PC-3 (cell line): ENCODE data around the gene OPRL1. TPM values are rescaled to one million over a fixed set of nuclear protein-coding genes. Genes with fewer than 3 reads are reported as not detected.

Source experiments
- ATAC-seq: fragments of 200-7000 bp; cut with Tn5 transposase; 2 replicates; pipeline ENCODE4 v1.9.1; 2020; ENCODE audit warnings: mild to moderate bottlenecking, moderate library complexity
- BruUV-seq: library from RNA; stranded (reverse); fragments of 400-500 nt; replicated peaks from 2 replicates; lab custom pipeline; 2021; lab: Mats Ljungman, UMichigan
- CTCF ChIA-PET: fragments of 300-600 bp; sonication (Branson Sonifier 250); formaldehyde crosslinking; loops from one replicate; lab custom pipeline; 2022; ENCODE audit warnings: antibody characterized with exemption; lab: Charles Lee
- POLR2A ChIA-PET: fragments of 300-600 bp; sonication (Branson Sonifier 250); formaldehyde crosslinking; loops from one replicate; lab custom pipeline; 2022; ENCODE audit warnings: antibody characterized with exemption; ENCODE audit not compliant: unreplicated experiment; lab: Charles Lee
- DNase-seq: peaks from one replicate; pipeline ENCODE4 v3.0.0-alpha.2; 2015
- H2AFZ ChIP-seq: fragments of 300-600 bp; sonication (generic); 2 replicates; pipeline ENCODE4 v1.6.0; 2016; ENCODE audit warnings: antibody characterized with exemption, low read length
- H3F3A ChIP-seq: fragments of 300-600 bp; sonication (generic); one replicate; pipeline ENCODE4 v1.6.0; 2017; ENCODE audit warnings: antibody characterized with exemption, low read length, control low read depth, mild to moderate bottlenecking; ENCODE audit not compliant: unreplicated experiment
- H3K27ac ChIP-seq: fragments of 300-600 bp; sonication (generic); 2 replicates; pipeline ENCODE4 v1.5.1; 2016; ENCODE audit warnings: mild to moderate bottlenecking, low read length
- H3K27me3 ChIP-seq: fragments of 300-600 bp; sonication (generic); 2 replicates; pipeline ENCODE4 v1.6.1; 2016; ENCODE audit warnings: low read length, mixed read lengths
- H3K36me3 ChIP-seq: fragments of 300-600 bp; sonication (generic); 2 replicates; pipeline ENCODE4 v1.6.1; 2016; ENCODE audit warnings: low read depth, mixed run types, low read length, mixed read lengths
- H3K4me1 ChIP-seq: fragments of 300-600 bp; sonication (generic); 2 replicates; pipeline ENCODE4 v1.5.1; 2016; ENCODE audit warnings: low read length; ENCODE audit not compliant: insufficient read depth
- H3K4me2 ChIP-seq: fragments of 300-600 bp; sonication (generic); 2 replicates; pipeline ENCODE4 v1.6.0; 2016; ENCODE audit warnings: low read length
- H3K4me3 ChIP-seq: fragments of 300-600 bp; sonication (generic); 2 replicates; pipeline ENCODE4 v1.5.1; 2016; ENCODE audit warnings: mild to moderate bottlenecking, low read length, mixed read lengths
- H3K79me2 ChIP-seq: fragments of 300-600 bp; sonication (generic); 2 replicates; pipeline ENCODE4 v1.6.1; 2017; ENCODE audit warnings: low read length, mixed read lengths
- H3K9ac ChIP-seq: fragments of 300-600 bp; sonication (generic); 2 replicates; pipeline ENCODE4 v1.6.0; 2016; ENCODE audit warnings: mild to moderate bottlenecking, low read length
- H3K9me2 ChIP-seq: fragments of 300-600 bp; sonication (generic); replicated peaks from 2 replicates; pipeline ENCODE4 v1.6.1; 2016; ENCODE audit warnings: mixed run types, low read length, mixed read lengths
- H3K9me3 ChIP-seq: fragments of 300-600 bp; sonication (generic); 2 replicates; pipeline ENCODE4 v1.6.1; 2016; ENCODE audit warnings: low read length, mixed read lengths
- H4K20me1 ChIP-seq: fragments of 300-600 bp; sonication (generic); 2 replicates; pipeline ENCODE4 v1.6.1; 2016; ENCODE audit warnings: low read length, mixed read lengths
- CTCF ChIP-seq: fragments of 300-600 bp; sonication (generic); conservative IDR thresholded peaks from 2 replicates; pipeline ENCODE4 v1.5.1; 2017; ENCODE audit warnings: antibody characterized with exemption, low read depth, mild to moderate bottlenecking, low read length
- EZH2 ChIP-seq: fragments of 300-600 bp; sonication (generic); IDR thresholded peaks from one replicate; pipeline ENCODE4 v1.6.1; 2017; ENCODE audit warnings: antibody characterized with exemption, mild to moderate bottlenecking, low read length; ENCODE audit not compliant: unreplicated experiment
- EZH2phosphoT487 ChIP-seq: fragments of 300-600 bp; sonication (generic); IDR thresholded peaks from 2 replicates; pipeline ENCODE4 v1.6.1; 2018; ENCODE audit warnings: mild to moderate bottlenecking, antibody characterized with exemption, low read length, borderline replicate concordance
- intact Hi-C: fragments of 100-400 bp; cut with micrococcal nuclease; formaldehyde crosslinking; loops from 2 replicates; pipeline ENCODE4 v1.9.0; 2023
- total RNA-seq: library from RNA; depleted of rRNA; stranded (reverse); fragments of >200 nt; gene quantifications from 2 replicates; pipeline ENCODE4 v1.2.3, GENCODE V29; 2014

Gene OPRL1
- total RNA-seq, 1 experiment from 2014 or later = 5.6 TPM

DNA sequence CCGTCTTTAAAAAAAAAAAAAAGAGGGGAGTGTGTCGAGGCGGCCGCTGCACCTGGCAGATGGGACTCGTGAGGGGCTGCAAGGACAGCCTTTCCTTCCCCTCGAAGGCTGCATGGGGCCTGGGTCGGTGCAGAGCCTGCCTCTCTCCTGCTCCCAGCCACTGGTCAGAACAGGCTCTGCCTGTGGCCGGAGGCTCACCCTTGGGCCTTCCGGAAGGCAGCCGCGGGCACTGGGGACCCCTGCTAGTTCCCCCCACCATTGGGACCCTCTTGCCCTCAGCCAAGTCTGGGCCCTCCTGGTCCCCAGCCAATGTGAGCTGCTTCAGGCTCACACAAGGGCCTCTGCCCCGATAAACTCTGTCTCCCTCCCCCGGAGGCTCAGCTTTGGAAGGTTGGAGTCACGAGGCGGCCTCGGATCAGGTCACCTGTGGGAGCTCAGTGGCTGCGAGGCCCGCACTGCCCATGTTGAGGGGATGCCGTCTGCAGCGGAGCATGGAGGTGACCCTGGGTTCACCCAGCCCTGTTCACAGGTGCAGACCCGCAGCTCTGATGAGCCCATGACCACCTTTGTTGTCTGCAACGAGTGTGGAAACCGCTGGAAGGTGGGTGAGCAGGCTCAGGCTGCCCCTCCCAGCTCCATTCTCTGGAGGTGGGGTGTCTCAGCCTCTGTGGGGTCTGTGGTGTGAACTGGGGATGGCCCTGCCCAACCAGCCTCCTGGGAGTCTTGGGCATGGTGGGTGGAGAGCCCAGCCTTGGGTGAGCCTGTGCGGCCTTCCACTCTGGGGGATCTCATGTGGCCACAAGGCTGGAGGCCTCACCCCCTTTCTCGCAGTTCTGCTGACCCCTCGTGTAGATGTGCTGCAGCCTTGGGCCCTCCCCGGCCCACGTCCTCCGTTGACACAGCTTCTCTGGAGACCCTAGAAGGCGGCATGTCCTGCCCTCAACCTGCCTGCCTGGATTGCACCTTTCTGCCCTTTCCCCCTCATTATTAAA, 8.2 kb upstream of the OPRL1 start:
- TF ChIP-seq EZH2 (no peak), CTCF (no peak), EZH2phosphoT487 (no peak)
- no peaks in the 10 kb centered on the region for H3K9me3 ChIP-seq
- ChIA-PET CTCF (no interaction called here), POLR2A (no interaction called here)
- H3K9me2 ChIP-seq = no peaks in the 10 kb centered on the region
- H3K4me1 ChIP-seq = no peaks in the 10 kb centered on the region
- intact Hi-C loops = no loop called here
- H3F3A ChIP-seq = no peaks in the 10 kb centered on the region
- H3K36me3 ChIP-seq = no peaks in the 10 kb centered on the region
- BruUV-seq = TSS peak; percentile 17
- H3K79me2 ChIP-seq = no peaks in the 10 kb centered on the region
- no peak overlapping the region for H2AFZ ChIP-seq
- no peak overlapping the region for H3K4me2 ChIP-seq
- H3K4me3 ChIP-seq = no peak overlapping the region
- no peaks in the 10 kb centered on the region for H4K20me1 ChIP-seq
- H3K27ac ChIP-seq = no peak overlapping the region
- ATAC-seq (no peak), DNase-seq (no peak)
- H3K27me3 ChIP-seq = no peaks in the 10 kb centered on the region
- no peak overlapping the region for H3K9ac ChIP-seq

DNA sequence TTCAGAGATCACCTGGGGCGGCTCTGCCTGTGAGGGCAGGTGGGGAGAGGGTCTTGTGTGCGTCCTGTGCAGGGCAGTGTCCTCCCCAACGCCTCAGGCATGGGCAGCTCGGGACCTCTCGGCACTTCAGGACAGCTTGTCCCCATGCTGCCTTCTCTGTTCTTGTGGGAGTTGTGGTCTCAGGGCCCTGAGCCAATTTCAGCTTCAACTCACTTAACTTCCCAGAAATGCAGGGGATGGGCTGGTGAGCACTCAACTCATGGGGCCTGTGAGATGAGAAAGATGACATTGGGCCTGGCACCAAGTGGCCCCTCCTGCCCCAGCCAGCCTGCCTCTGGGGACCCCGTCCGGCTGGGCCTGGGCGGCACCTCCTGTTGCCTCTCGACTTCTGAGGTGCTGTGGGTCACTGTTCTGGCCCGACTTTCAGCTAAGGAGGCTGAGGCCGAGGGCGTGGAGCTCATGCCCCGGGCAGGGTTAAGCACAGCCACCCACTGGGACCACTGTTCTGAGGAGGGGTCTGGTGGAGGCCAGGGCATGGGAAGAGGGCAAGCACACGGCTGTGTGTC, 7.3 kb upstream of the OPRL1 start:
- POLR2A ChIA-PET = no interaction called here
- no peak overlapping the region for H3K4me3 ChIP-seq
- H3K9me2 ChIP-seq = no peaks in the 10 kb centered on the region
- no peaks in the 10 kb centered on the region for H3K36me3 ChIP-seq
- DNase-seq (no peak), ATAC-seq (no peak)
- CTCF ChIA-PET = no interaction called here
- H3K4me1 ChIP-seq = no peaks in the 10 kb centered on the region
- TF ChIP-seq EZH2phosphoT487 (no peak), EZH2 (no peak), CTCF (no peak)
- no peak overlapping the region for H2AFZ ChIP-seq
- no TSS peak for BruUV-seq
- H3K27ac ChIP-seq = no peak overlapping the region
- no peaks in the 10 kb centered on the region for H3K79me2 ChIP-seq
- H3K9ac ChIP-seq = no peak overlapping the region
- H3K27me3 ChIP-seq = no peaks in the 10 kb centered on the region
- H3F3A ChIP-seq = no peaks in the 10 kb centered on the region
- intact Hi-C loops = no loop called here
- H4K20me1 ChIP-seq = no peaks in the 10 kb centered on the region
- no peaks in the 10 kb centered on the region for H3K9me3 ChIP-seq
- H3K4me2 ChIP-seq = no peak overlapping the region
